Activated CD4-positive, alpha-beta T cell treated with anti-CD3 and anti-CD28 coated beads, Interleukin-2, amount 10 ng/mL, durations not matched to agents 24 days and 14 days (primary cell): ENCODE data around the gene PPP5C. TPM values are rescaled to one million over a fixed set of nuclear protein-coding genes. Genes with fewer than 3 reads are reported as not detected.
"Not testable (repeated sequence)": the region's sequence is repeated elsewhere in the genome, so short reads cannot be mapped to it uniquely, and the experiment has no call there.

Experiments
- DNase-seq: peaks from one replicate; pipeline ENCODE4 v3.0.0; 2022
- H3K27ac Mint-ChIP-seq: one replicate; pipeline ENCODE4 v1.8.0; 2022; ENCODE audit warnings: mild to moderate bottlenecking, mixed read lengths
- H3K27me3 Mint-ChIP-seq: one replicate; pipeline ENCODE4 v1.8.0; 2022; ENCODE audit warnings: mixed read lengths
- H3K36me3 Mint-ChIP-seq: one replicate; pipeline ENCODE4 v1.8.0; 2022; ENCODE audit warnings: low read depth, mild to moderate bottlenecking, mixed read lengths
- H3K4me1 Mint-ChIP-seq: one replicate; pipeline ENCODE4 v1.8.0; 2021; ENCODE audit warnings: mixed read lengths
- H3K4me3 Mint-ChIP-seq: one replicate; pipeline ENCODE4 v1.8.0; 2022; ENCODE audit warnings: mild to moderate bottlenecking, moderate library complexity, mixed read lengths
- H3K9me3 Mint-ChIP-seq: one replicate; pipeline ENCODE4 v1.8.0; 2021; ENCODE audit warnings: mixed read lengths
- intact Hi-C: fragments of 100-400 bp; cut with micrococcal nuclease; formaldehyde crosslinking; loops from one replicate; pipeline ENCODE4 v1.15.1; 2023
- total RNA-seq: library from RNA; stranded (reverse); gene quantifications from 2 replicates; pipeline ENCODE4 v1.2.3, GENCODE V29; 2022

Gene PPP5C
- total RNA-seq, 1 donor from 2014 or later: 169 TPM

DNA sequence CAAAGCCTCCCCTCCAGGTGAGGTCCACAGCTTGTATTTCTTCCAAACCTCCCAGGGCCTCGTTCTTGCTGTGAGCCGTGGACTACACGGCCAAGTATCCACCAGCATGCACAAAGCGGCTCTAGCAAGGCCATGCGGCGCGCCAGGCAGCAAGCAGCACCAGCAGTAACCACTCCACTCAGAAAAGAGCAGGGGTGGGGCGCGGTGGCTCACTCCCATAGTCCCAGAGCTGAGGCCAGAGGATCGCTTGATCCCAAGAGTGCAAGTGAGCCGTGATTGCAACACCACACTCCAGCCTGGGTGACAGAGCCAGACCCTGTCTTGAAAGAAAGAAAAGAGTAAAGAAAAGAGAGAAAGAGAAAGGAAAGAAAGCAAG, 61.8 kb downstream of the PPP5C start:
- peaks cover 12% of the 10 kb centered on the region for H3K4me1 Mint-ChIP-seq
- no peaks in the 10 kb centered on the region for H3K36me3 Mint-ChIP-seq
- intact Hi-C loops: loop anchor here (10.0 kb wide), 1 partner anchor 124 kb away; no protein-coding TSS in a partner anchor
- no peak for DNase-seq
- no peak overlapping the region for H3K4me3 Mint-ChIP-seq
- peaks cover 77% of the 10 kb centered on the region for H3K27me3 Mint-ChIP-seq
- H3K9me3 Mint-ChIP-seq: no peaks in the 10 kb centered on the region
- H3K27ac Mint-ChIP-seq: no peak overlapping the region

DNA sequence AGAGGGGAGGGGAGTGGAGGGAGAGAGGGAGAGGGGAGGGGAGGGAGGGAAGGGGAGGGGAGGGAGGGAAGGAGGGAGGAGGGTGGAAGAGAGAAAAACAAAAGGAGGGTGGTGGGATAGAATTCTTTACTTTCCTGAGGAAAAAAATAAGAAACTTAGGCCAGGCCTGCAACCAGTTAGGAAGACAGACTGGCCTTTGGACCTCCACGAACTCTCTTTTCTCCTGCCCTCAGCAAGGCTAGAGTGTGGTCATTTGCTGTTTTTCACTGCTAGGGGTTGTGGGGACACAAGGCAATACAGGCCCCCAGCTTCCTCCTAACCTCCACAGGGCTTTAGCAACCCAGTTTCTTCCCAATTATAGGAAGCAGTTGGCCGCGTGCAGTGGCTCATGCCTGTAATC, 62.3 kb downstream of the PPP5C start:
- Mint-ChIP-seq H3K27me3 (peaks cover 77% of the 10 kb centered on the region), H3K4me1 (peaks cover 8% of the 10 kb centered on the region), H3K9me3 (no peaks in the 10 kb centered on the region), H3K27ac (no peak overlapping the region), H3K36me3 (no peaks in the 10 kb centered on the region), H3K4me3 (no peak overlapping the region)
- no peak for DNase-seq
- intact Hi-C loops: loop anchor here (10.0 kb wide), 1 partner anchor 124 kb away; no protein-coding TSS in a partner anchor

DNA sequence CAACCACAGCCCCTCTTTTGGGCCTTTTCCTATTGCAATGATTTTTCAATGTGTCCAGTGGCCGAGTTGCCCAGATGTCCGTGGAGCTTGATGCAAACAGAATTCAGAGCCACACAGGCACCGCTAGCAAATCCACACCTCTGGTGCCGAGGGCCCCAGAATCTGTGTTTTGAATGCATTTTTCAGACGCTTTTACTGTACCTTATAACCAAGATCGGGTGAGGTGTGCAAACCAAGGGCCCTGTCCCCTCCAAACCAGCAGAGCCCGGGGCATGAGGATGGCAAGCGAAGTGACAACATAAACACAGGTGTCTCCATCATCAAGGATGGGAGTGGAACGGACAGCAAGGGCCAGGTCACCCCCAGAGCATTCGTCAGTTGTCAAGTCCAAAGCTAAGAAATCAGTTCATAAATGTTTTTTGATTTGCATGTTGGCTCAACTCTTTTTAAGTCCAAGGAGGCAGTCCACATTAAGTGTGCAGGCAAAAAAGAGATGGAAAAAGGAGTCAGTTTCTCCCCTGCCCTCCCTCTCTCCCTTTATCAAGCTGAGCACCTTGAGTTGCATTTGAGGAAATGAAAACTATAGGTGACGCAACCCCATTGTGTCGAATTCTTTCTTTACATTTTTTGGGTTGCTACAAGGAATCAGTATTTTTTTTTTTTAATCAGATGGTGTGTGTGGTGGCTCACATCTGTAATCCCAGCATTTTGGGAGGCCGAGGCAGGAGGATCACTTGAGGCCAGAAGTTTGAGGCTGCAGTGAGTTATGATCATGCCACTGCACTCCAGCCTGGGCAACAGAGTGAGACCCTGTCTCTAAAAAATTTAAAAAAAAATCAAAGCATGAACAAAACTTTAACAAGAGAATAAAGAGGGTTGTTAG, 63.6 kb downstream of the PPP5C start:
- H3K36me3 Mint-ChIP-seq: no peaks in the 10 kb centered on the region
- no peak overlapping the region for H3K4me3 Mint-ChIP-seq
- H3K9me3 Mint-ChIP-seq: no peaks in the 10 kb centered on the region
- no peak for DNase-seq
- peaks cover 5% of the 10 kb centered on the region for H3K4me1 Mint-ChIP-seq
- peaks cover 76% of the 10 kb centered on the region for H3K27me3 Mint-ChIP-seq
- intact Hi-C loops: no loop called here
- H3K27ac Mint-ChIP-seq: no peak overlapping the region

DNA sequence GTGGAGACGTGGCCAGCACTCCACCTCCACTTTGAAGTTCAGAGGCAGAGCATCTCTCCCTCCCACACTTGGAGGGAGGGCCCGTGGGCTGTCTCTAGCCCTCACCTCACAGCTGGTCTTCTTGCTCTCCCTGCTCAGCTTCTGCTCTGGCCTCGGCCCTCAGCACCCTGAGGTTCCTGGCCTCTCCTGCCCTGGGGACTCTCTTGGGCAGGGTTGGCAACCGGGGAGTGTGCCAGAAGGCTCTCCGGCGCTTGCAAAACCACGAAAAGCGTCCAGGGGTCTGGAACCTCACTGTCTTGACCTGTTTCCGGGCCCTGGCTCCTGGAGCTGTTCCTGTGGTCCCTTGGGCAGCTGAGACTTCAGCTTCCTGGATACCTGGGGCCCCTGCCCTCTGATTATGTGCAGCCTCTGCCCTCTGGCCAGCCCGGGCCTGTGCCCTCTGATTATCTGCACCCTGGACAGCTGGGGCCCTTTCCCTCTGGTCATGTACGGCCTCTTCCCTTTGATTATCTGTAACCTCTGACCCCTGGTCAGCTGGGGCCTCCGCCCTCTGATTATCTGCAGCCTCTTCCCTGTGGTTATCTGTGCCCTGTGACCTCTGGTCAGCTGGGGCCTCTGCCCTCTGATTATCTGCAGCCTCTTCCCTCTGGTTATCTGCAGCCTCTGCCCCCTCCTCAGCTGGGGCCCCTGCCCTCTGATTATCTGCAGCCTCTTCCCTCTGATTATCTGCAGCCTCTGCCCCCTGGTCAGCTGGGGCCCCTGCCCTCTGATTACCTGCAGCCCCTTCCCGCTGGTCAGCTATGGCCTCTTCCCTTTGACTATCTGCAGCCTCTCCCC, 64.4 kb downstream of the PPP5C start:
- Mint-ChIP-seq H3K36me3 (no peaks in the 10 kb centered on the region), H3K27me3 (peaks cover 77% of the 10 kb centered on the region), H3K9me3 (no peaks in the 10 kb centered on the region), H3K4me1 (peaks cover 7% of the 10 kb centered on the region), H3K4me3 (no peak overlapping the region), H3K27ac (no peak overlapping the region)
- DNase-seq: no peak
- intact Hi-C loops: no loop called here

DNA sequence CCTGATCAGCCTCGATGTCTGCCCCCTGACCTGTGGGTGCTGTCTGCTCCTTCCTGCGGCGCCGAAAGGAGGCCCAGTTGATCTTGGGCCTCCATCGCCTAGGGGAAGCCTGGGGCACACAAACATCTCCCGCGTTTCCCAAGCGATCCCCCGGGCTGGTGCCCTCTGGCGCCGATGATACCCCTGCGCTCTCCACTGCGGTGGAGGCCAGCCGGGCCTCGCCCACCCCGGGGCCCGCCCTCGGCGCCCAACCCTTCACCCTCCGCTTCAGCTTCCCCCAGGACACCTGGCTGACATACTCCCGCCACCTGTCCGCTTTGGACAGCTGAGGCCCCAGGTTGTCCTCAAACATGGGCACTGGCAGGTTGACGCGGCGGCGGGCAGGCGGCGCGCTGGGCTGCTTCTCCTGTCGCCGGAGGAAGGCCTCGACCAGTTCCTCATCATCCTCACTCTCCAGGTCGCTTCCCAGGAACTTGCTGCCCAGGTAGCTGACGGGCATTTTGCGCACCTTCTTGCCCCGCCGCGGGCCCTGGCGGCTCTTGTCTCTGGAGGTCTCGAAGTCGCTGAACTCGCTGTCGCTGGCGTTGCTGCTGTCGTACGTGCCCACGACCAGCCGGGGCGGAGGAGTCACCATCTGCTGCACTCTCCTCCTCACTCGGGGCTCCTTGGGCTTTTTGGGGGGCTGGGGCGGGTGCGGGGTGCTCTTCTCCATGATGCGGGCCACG, 65.2 kb downstream of the PPP5C start:
- peaks cover 75% of the 10 kb centered on the region for H3K27me3 Mint-ChIP-seq
- H3K27ac Mint-ChIP-seq: no peak overlapping the region
- H3K9me3 Mint-ChIP-seq: no peaks in the 10 kb centered on the region
- no peak for DNase-seq
- H3K36me3 Mint-ChIP-seq: no peaks in the 10 kb centered on the region
- H3K4me3 Mint-ChIP-seq: no peak overlapping the region
- H3K4me1 Mint-ChIP-seq: peaks cover 7% of the 10 kb centered on the region
- intact Hi-C loops: no loop called here

DNA sequence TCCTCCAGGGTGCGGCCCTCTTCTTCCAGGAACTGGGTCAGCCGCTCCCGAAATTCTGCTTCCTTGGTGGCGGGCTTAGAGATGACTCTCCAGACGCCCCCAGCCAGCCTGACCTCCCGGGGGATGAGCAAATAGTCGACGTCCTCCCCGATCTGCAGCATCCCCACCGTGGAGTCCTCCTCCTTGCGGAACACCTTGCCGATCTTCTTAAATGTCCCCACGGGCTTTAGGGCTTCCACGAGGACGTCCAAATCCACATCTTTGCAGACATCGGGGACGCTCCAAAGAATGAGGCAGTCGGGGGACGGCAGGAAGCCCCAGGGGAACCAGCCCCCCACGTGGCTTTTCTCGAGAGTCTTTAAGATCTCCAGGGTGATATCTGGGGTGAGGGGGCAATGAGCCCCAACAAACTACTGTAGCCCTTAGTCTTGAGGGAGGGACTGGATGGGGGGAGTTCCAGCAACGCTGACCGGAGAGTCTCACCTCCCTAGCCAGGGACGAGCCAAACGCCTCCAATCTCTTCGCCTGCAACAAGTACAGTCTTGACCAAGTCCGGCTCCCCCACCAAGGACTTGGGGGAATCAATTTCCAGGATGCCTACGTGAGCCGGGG, 65.9 kb downstream of the PPP5C start:
- intact Hi-C loops: no loop called here
- Mint-ChIP-seq H3K9me3 (no peaks in the 10 kb centered on the region), H3K4me1 (peaks cover 7% of the 10 kb centered on the region), H3K27me3 (peaks cover 76% of the 10 kb centered on the region), H3K36me3 (no peaks in the 10 kb centered on the region), H3K27ac (no peak overlapping the region), H3K4me3 (no peak overlapping the region)
- DNase-seq: no peak

DNA sequence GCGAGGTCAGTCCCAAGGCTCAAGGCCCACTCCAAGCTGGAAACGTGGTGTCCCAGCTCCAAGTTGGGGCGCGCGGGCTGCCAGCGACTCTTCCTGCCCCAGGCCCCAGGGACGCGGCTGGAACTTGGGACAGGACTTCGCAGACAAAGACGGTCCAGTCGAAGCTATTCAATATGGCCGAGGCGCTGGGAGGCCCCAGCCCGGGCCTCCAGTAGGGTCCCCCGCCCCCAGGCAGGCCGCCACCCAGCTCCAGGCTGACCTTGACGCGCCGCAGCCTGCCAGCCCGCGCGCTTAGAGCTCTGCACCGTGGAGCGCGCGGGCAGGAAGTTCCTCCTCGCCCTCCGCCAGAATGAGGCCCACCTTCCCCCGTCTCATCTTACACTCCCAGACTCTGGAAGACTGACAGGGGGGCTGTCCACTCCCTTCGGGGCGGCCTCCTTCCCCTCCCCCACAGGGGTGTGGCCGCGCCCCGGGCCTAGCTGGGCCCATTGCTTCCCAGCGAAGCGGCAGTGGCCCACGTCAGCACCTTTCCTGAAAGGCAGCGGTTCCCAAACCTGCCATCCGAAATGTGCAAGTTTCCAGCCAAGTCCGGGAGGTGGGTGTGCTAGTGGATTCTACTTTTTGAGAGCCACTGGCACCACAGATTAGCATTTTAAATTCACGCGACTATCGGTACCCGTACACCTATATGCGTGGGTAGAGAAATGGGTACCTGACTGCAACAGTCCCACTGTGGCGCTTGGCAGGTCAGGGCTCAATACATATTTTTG, 66.6 kb downstream of the PPP5C start, which contains the start of gene CCDC8:
TSS of gene CCDC8 (minus strand) at position 303 of the 770 bp plus-strand sequence. CDS start 754 bp downstream, outside the sequence.
- Mint-ChIP-seq H3K4me3 (no peak within 1 kb of the TSS), H3K27me3 (peaks cover 71% of the 10 kb centered on the region), H3K36me3 (no peaks in the 10 kb centered on the region), H3K9me3 (no peaks in the 10 kb centered on the region), H3K4me1 (peaks cover 5% of the 10 kb centered on the region), H3K27ac (no peak within 1 kb of the TSS)
- intact Hi-C loops: no loop called here
- DNase-seq: no peak

DNA sequence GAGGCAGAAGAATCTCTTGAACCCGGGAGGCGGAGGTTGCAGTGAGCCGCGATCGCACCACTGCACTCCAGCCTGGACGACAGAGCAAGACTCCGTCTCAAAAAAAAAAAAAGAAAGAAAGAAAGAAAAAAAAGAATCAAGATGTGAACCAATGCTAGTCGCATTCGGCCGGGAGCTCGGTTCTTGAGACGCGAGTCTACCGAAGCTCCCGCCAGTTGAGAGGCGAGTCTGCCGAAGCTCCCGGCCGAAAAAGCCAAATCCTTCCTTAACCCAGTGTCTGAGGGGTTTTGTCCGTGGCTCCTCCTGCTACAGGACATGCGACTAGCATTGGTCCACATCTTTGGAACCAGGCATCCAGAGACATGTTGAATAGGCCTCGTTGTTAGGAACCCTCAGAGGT, 68.0 kb downstream of the PPP5C start:
- DNase-seq, H3K4me3 Mint-ChIP-seq, intact Hi-C loops, H3K4me1 Mint-ChIP-seq, H3K9me3 Mint-ChIP-seq, H3K36me3 Mint-ChIP-seq, H3K27ac Mint-ChIP-seq: not testable (repeated sequence)
- peaks cover 69% of the 10 kb centered on the region for H3K27me3 Mint-ChIP-seq

DNA sequence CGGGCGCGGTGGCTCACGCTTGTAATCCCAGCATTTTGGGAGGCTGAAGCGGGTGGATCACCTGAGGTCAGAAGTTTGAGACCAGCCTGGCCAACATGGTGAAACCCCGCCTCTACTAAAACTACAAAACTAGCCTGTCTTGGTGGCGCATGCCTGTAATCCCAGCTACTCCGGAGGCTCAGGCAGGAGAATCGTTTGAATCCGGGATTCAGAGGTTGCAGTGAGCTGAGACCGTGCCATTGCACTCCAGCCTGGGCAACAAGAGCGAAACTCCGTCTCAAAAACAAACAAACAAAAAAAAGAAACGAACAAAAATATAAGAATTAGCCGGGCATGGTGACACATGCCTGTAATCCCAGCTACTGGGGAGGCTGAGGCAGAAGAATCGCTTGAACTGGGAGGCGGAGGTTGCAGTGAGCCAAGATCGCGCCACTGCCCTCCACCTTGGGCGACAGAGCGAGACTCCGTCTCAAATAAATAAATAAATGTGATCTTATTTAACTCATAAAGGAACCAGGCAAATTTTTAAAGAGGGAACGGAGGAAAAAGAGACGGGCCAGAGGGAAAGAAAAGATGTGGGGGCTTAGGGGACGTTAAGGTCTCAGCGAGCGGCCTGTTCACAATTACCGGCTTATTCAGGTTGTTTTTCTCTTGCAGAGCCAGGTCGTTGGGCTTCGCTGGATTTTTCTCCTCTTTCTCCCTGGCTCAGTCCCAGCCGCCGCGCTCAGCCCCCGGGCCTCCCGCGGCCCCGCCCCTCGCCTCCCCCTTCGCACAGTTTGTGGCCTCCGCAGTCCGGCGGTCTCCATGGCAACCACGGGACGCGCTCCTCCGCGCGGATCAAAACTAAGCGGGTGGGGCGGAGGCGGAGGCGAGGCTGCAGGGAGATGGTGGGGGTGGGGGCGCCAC, 69.2 kb downstream of the PPP5C start:
- H3K27me3 Mint-ChIP-seq: peaks cover 64% of the 10 kb centered on the region

DNA sequence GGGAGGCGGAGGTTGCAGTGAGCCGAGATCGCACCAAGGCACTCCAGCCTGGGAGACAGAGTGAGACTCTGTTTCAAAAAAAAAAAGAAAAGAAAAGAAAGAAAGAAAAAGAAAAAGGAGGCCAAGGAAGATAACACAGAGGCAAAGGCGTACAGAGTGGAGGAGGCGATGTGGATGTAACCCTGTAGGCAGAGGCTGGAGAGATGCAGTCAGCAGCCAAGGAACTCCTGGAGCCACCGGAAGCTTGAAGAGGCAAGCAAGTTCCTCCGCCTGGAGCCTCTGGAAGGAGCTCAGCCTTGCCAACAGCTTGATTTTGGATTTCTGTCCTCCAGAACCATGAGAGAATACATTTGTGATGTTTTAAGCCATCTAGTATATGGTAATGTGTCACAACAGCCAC, 73.2 kb downstream of the PPP5C start:
- intact Hi-C loops: no loop called here
- Mint-ChIP-seq H3K27me3 (peaks cover 42% of the 10 kb centered on the region), H3K4me3 (no peak overlapping the region), H3K36me3 (no peaks in the 10 kb centered on the region), H3K27ac (no peak overlapping the region), H3K4me1 (peaks cover 2% of the 10 kb centered on the region), H3K9me3 (no peaks in the 10 kb centered on the region)
- no peak for DNase-seq

More for the DNA sequence above, 69.2 kb downstream of the PPP5C start:
- H3K4me1 Mint-ChIP-seq, H3K4me3 Mint-ChIP-seq, H3K9me3 Mint-ChIP-seq, intact Hi-C loops, DNase-seq, H3K27ac Mint-ChIP-seq, H3K36me3 Mint-ChIP-seq: not testable (repeated sequence)

DNA sequence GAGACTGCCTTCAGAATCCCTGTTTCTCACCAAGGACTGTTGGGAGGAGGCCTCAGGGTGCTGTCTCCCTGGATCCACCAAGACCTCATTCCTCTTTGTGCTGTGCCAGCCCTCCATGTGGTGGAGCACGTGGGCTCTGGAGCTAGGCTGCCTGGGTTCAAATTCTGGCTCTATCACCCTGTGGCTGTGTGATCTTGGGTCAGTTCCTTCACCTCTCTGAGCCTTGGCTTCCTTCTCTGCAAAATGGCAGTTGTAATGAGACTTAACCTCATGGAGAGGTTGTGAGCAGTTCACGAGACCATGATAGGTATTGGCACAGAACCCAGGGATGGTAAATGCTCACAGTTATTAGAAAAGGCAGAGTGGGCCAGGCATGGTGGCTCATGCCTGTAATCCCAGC, 75.5 kb downstream of the PPP5C start:
- Mint-ChIP-seq H3K4me1 (peaks cover 11% of the 10 kb centered on the region), H3K4me3 (no peak overlapping the region), H3K9me3 (no peaks in the 10 kb centered on the region), H3K27me3 (peaks cover 42% of the 10 kb centered on the region), H3K27ac (no peak overlapping the region), H3K36me3 (no peaks in the 10 kb centered on the region)
- DNase-seq: no peak
- intact Hi-C loops: no loop called here

DNA sequence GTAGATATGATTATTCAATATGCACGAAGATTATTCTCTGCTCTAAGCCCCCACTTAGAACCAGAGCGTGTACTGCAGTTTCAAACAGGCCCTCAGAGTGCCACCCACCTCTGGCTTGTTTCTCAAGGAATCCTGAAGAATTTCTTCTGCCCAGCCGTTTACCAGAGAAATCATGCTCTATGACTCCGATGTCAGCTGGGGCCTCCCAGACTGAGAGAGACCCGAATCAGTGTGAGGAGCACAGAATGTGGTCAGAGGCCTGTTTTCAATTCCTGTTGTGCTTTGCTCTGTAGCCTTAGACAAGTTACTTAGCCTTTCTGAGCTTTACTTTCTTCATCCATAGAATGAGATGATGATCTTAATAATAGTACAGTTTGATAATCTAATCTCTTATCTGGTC, 76.3 kb downstream of the PPP5C start:
- Mint-ChIP-seq H3K9me3 (no peaks in the 10 kb centered on the region), H3K4me3 (no peak overlapping the region), H3K36me3 (no peaks in the 10 kb centered on the region), H3K4me1 (peaks cover 17% of the 10 kb centered on the region), H3K27ac (no peak overlapping the region), H3K27me3 (peaks cover 46% of the 10 kb centered on the region)
- DNase-seq: no peak
- intact Hi-C loops: no loop called here
